ENCODE results near the gene ZNF557.

DNA sequence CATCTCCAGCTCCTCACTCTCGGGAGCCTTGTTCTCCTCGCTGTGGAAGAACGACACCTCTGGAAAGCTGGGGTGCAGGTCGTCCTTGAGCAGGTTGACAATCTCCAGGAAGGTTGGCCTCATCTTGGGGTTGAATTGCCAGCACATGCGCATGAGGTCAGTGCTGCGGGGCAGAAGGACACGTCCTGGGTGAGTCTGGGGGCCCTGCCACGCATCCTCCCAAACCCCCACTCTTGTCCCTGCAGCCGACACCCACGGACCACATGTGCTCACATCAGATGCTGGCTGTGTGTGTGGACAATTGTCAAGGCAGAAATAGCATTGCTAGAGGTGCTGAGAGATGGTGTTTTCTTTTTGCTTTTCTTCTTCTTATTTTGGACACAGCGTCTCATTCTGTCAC lies 47.7 kb downstream of the ZNF557 start:
- TF ChIP-seq POLR2AphosphoS5 (IDR thresholded peaks at IDR 0.05): no peak
- TF ChIP-seq, protein P1, sequence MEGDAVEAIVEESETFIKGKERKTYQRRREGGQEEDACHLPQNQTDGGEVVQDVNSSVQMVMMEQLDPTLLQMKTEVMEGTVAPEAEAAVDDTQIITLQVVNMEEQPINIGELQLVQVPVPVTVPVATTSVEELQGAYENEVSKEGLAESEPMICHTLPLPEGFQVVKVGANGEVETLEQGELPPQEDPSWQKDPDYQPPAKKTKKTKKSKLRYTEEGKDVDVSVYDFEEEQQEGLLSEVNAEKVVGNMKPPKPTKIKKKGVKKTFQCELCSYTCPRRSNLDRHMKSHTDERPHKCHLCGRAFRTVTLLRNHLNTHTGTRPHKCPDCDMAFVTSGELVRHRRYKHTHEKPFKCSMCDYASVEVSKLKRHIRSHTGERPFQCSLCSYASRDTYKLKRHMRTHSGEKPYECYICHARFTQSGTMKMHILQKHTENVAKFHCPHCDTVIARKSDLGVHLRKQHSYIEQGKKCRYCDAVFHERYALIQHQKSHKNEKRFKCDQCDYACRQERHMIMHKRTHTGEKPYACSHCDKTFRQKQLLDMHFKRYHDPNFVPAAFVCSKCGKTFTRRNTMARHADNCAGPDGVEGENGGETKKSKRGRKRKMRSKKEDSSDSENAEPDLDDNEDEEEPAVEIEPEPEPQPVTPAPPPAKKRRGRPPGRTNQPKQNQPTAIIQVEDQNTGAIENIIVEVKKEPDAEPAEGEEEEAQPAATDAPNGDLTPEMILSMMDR (IDR thresholded peaks at IDR 0.05): no peak
- TF ChIP-seq EP300 (IDR thresholded peaks at IDR 0.05): no peak

Measured in sigmoid colon (tissue), 4 donors.